OCI-LY3 (cell line): Measurements from ENCODE around the gene LRP1B.

Experiments
- H2AFZ ChIP-seq: fragments of 200-600, 300-600 bp; shearing (Covaris generic); 2 replicates; pipeline ENCODE4 v1.6.0; 2014; ENCODE audit warnings: antibody characterized with exemption, low read depth, low read length
- H3K27ac ChIP-seq: fragments of 200-600, 300-600 bp; sonication (generic); 2 replicates; pipeline ENCODE4 v1.5.1; 2014; ENCODE audit warnings: mild to moderate bottlenecking, low read length, moderate library complexity, mixed read lengths
- H3K27me3 ChIP-seq: fragments of 200-600, 300-600 bp; sonication (generic); 2 replicates; pipeline ENCODE4 v1.6.1; 2014; ENCODE audit warnings: low read depth, low read length, mixed read lengths
- H3K36me3 ChIP-seq: fragments of 200-600, 300-600 bp; sonication (generic); replicated peaks from 2 replicates; pipeline ENCODE3; 2014; ENCODE audit warnings: low read depth, low read length, mixed read lengths
- H3K4me1 ChIP-seq: fragments of 300-600, 200-600 bp; sonication (generic); 2 replicates; pipeline ENCODE4 v1.6.1; 2014; ENCODE audit warnings: low read length, mixed read lengths
- H3K4me2 ChIP-seq: fragments of 200-600, 300-600 bp; sonication (generic); 2 replicates; pipeline ENCODE4 v1.6.1; 2014; ENCODE audit warnings: low read length, mixed read lengths
- H3K4me3 ChIP-seq: fragments of 300-600, 200-600 bp; sonication (generic); 2 replicates; pipeline ENCODE4 v1.5.1; 2014; ENCODE audit warnings: antibody characterized with exemption, mild to moderate bottlenecking, low read length, moderate library complexity
- H3K79me2 ChIP-seq: fragments of 300-600, 200-600 bp; shearing (Covaris generic); 2 replicates; pipeline ENCODE4 v1.6.1; 2014; ENCODE audit warnings: mild to moderate bottlenecking, low read length, mixed read lengths
- H3K9ac ChIP-seq: fragments of 300-600, 200-600 bp; shearing (Covaris generic); 2 replicates; pipeline ENCODE4 v1.6.0; 2014; ENCODE audit warnings: mild to moderate bottlenecking, low read length, moderate library complexity
- H3K9me3 ChIP-seq: fragments of 200-600, 300-600 bp; shearing (Covaris generic); 2 replicates; pipeline ENCODE4 v1.6.1; 2014; ENCODE audit warnings: low read length, mixed read lengths; ENCODE audit not compliant: insufficient read depth
- H4K20me1 ChIP-seq: fragments of 200-600, 300-600 bp; sonication (generic); 2 replicates; pipeline ENCODE4 v1.6.1; 2016; ENCODE audit warnings: low read length, mixed read lengths; ENCODE audit not compliant: insufficient read depth
- EZH2phosphoT487 ChIP-seq: fragments of 200-600 bp; shearing (Covaris generic); IDR thresholded peaks from 2 replicates; pipeline ENCODE4 v1.6.1; 2018; ENCODE audit warnings: antibody characterized with exemption, mixed run types, low read depth
- TF ChIP-seq, protein P1 (sequence below): fragments of 200-600, 300-600 bp; sonication (generic); IDR thresholded peaks from 2 replicates; pipeline ENCODE4 v1.5.1; 2014; ENCODE audit warnings: antibody characterized with exemption, low read length, low read depth

The LRP1B gene

DNA sequence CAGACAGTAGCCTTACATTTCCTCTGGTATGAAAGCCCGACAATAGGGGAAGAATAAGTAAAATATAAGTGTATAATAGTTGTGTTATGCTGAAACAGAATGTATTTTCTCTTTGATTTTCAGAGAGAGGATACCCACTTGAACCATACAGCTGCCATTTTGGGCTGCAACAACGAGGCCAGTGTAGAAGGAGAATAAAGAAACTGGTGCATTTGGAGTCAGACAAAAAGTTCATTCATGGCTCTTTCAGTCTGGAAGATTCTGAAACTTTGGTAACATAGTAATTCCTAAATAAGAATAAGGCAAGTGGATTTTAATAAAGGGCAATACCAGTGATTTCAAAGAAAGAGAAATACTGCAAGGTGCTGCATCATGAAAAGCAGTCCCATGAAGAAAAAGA, 610.9 kb downstream of the LRP1B start:
- H3K4me1 ChIP-seq = peaks cover 22% of the 10 kb centered on the region
- no peak overlapping the region for H3K4me3 ChIP-seq
- no peak overlapping the region for H2AFZ ChIP-seq
- H3K9me3 ChIP-seq = no peaks in the 10 kb centered on the region
- no peak overlapping the region for H3K27ac ChIP-seq
- no peak overlapping the region for H3K9ac ChIP-seq
- no peaks in the 10 kb centered on the region for H3K79me2 ChIP-seq
- H3K4me2 ChIP-seq = no peak overlapping the region
- H3K27me3 ChIP-seq = no peaks in the 10 kb centered on the region
- H4K20me1 ChIP-seq = no peaks in the 10 kb centered on the region
- TF ChIP-seq, protein P1, sequence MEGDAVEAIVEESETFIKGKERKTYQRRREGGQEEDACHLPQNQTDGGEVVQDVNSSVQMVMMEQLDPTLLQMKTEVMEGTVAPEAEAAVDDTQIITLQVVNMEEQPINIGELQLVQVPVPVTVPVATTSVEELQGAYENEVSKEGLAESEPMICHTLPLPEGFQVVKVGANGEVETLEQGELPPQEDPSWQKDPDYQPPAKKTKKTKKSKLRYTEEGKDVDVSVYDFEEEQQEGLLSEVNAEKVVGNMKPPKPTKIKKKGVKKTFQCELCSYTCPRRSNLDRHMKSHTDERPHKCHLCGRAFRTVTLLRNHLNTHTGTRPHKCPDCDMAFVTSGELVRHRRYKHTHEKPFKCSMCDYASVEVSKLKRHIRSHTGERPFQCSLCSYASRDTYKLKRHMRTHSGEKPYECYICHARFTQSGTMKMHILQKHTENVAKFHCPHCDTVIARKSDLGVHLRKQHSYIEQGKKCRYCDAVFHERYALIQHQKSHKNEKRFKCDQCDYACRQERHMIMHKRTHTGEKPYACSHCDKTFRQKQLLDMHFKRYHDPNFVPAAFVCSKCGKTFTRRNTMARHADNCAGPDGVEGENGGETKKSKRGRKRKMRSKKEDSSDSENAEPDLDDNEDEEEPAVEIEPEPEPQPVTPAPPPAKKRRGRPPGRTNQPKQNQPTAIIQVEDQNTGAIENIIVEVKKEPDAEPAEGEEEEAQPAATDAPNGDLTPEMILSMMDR = no peak
- no peak for TF ChIP-seq EZH2phosphoT487
- no peaks in the 10 kb centered on the region for H3K36me3 ChIP-seq

DNA sequence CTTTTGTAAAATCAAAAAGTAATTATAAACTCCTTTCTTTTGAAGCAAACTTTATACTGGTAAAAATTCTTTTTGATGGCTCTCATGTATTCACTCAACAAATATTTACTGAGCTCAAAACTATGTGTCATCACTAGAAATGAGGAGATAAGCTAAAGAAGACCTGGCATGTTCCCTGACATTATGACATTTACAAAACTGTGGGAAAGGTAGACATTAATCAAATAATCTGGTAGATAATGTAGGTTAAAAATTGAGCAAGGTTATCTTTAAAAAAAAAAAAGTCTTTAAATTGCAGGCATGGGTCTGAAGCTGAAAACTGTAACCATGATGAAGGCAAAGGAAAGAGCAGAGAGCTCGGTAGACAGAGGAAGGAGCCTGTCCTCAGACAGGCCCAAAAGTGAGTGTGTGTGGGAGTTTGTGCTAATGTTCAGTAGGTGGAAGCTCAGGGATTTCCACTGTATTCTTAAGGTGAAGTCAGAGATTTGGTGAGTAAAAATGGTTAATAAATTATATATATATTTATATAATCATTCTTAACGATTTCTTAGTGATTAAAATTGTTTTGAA, 612.9 kb downstream of the LRP1B start:
- no peak overlapping the region for H3K27ac ChIP-seq
- H3K9me3 ChIP-seq = no peaks in the 10 kb centered on the region

DNA sequence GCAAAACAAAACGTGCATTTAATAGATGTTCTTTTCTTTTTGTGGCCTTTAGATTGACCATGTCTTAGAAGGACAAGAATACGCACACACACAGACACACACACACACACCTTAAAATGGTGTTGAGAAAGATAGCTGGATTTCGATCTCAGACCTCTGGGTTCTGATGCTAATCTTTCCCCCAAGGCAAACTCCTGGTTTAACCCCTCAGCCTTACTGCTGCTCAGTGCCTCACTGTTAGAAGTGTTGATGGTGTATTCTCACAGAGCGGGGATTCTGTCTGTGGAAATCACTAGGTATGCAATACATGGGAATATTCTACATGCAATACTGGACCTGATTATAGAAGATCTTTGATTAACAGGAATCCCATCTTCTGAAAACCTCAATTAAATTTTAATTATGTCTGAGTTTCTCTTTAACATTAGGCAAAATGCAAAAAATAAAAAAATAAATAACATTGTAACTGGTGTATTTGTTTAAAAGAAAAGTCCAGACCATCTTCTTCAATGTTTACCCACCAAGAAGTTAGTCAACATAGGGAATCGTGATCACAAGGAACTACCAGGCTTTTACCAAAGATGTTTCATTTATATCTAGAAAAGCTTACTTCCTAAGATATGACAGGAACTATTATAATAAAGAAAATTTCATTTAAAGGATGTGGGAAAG, 613.5 kb downstream of the LRP1B start:
- H2AFZ ChIP-seq = no peak overlapping the region
- no peak for TF ChIP-seq EZH2phosphoT487
- TF ChIP-seq, protein P1 = no peak
- no peaks in the 10 kb centered on the region for H3K79me2 ChIP-seq
- no peaks in the 10 kb centered on the region for H4K20me1 ChIP-seq
- no peaks in the 10 kb centered on the region for H3K36me3 ChIP-seq
- H3K4me2 ChIP-seq = no peak overlapping the region
- peaks cover 21% of the 10 kb centered on the region for H3K4me1 ChIP-seq
- no peaks in the 10 kb centered on the region for H3K9me3 ChIP-seq
- no peak overlapping the region for H3K9ac ChIP-seq
- no peak overlapping the region for H3K4me3 ChIP-seq
- no peak overlapping the region for H3K27ac ChIP-seq
- H3K27me3 ChIP-seq = 0 out of 2 replicates have a peak, but pooled peaks cover 4% of the 10 kb centered on the region

More for the DNA sequence above, 612.9 kb downstream of the LRP1B start:
- peaks cover 27% of the 10 kb centered on the region for H3K4me1 ChIP-seq
- H2AFZ ChIP-seq = no peak overlapping the region
- H3K4me2 ChIP-seq = no peak overlapping the region
- H3K9ac ChIP-seq = no peak overlapping the region
- H3K27me3 ChIP-seq = no peaks in the 10 kb centered on the region
- H3K79me2 ChIP-seq = no peaks in the 10 kb centered on the region
- TF ChIP-seq, protein P1 = no peak
- TF ChIP-seq EZH2phosphoT487 = no peak
- H3K36me3 ChIP-seq = no peaks in the 10 kb centered on the region
- no peaks in the 10 kb centered on the region for H4K20me1 ChIP-seq
- no peak overlapping the region for H3K4me3 ChIP-seq

DNA sequence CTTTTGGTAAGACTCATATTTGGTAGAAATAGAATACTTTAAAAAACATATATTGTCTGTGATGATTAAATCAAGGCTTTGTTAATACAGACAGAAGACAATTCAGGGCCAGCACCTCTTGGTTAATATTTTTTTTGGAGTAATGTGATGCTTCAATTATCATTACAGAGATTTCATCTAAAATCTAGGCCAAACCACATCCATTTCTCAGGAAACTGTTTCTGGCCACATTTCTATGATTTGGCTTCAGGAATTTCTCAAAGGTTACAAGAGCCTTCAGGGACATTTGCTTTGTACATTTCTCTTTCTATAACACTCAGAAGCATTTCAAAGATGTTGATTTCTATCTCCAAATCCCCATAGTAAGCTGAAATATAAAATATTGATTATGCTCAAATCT, 614.9 kb downstream of the LRP1B start:
- no peak overlapping the region for H3K4me3 ChIP-seq
- TF ChIP-seq, protein P1 = no peak
- TF ChIP-seq EZH2phosphoT487 = no peak
- 0 out of 2 replicates have a peak, but pooled peaks cover 5% of the 10 kb centered on the region for H3K27me3 ChIP-seq
- H3K4me2 ChIP-seq = no peak overlapping the region
- H3K9ac ChIP-seq = no peak overlapping the region
- H3K4me1 ChIP-seq = peaks cover 14% of the 10 kb centered on the region
- H2AFZ ChIP-seq = no peak overlapping the region
- H3K27ac ChIP-seq = no peak overlapping the region
- H3K9me3 ChIP-seq = no peaks in the 10 kb centered on the region
- H3K36me3 ChIP-seq = no peaks in the 10 kb centered on the region
- no peaks in the 10 kb centered on the region for H4K20me1 ChIP-seq
- no peaks in the 10 kb centered on the region for H3K79me2 ChIP-seq
